ENCODE measurements around the gene ZNHIT2. TPM values are rescaled to one million over a fixed set of nuclear protein-coding genes. Genes with fewer than 3 reads are reported as not detected.

Gene ZNHIT2
- total and polyA plus RNA-seq, 2 of the 13 experiments (the other 11 are each of a cell fraction or from before 2014, with no cell fraction given), result 1.1 to 6.5 TPM

DNA sequence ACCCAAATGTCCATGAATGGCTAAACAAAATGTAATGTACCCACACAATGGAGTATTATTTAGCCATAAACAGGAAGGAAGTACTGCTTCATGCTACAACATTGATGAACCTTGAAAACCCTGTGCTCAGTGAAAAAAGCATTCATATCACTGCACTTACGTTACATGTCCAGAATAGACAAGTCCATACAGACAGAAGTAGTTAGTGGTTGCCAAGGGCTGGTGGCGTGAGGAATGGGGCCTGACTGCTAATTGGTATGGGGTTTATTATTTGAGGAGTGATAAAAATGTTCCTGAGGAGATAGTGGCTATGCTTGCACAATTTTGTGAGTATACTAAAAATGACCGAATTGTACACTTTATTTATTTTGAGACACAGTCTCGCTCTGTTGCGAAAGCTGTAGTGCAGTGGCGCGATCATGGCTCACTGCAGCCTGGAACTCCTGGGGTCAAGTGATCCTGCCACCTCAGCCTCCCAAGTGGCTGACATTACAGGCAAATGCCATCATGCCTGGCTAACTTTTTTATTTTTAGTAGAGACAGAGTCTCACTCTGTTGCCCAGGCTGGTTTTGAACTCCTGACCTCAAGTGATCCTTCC is 24.5 kb upstream of the ZNHIT2 start (continued):
- 0 out of 2 replicates have a peak, but pooled peaks have one; percentile 17 for TF ChIP-seq SALL1 (CRISPR knock-in tag; IDR thresholded peaks at IDR 0.05)
- TF ChIP-seq RARA (CRISPR knock-in tag; IDR thresholded peaks at IDR 0.05), result no peak
- TF ChIP-seq NBN (conservative IDR thresholded peaks at IDR 0.05), result no peak
- no peak for TF ChIP-seq IRX3 (CRISPR knock-in tag; IDR thresholded peaks at IDR 0.05; ENCODE audit: borderline replicate concordance, low read depth)
- TF ChIP-seq IKZF4 (CRISPR knock-in tag; IDR thresholded peaks at IDR 0.05; ENCODE audit: borderline replicate concordance, low read depth, not compliant biosample characterization), result no peak
- TF ChIP-seq, protein P1, sequence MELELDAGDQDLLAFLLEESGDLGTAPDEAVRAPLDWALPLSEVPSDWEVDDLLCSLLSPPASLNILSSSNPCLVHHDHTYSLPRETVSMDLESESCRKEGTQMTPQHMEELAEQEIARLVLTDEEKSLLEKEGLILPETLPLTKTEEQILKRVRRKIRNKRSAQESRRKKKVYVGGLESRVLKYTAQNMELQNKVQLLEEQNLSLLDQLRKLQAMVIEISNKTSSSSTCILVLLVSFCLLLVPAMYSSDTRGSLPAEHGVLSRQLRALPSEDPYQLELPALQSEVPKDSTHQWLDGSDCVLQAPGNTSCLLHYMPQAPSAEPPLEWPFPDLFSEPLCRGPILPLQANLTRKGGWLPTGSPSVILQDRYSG (CRISPR knock-in tag; IDR thresholded peaks at IDR 0.05), result no peak
- TF ChIP-seq ZNF317 (CRISPR knock-in tag; IDR thresholded peaks at IDR 0.05), result no peak
- no peak for TF ChIP-seq RELA (CRISPR knock-in tag; IDR thresholded peaks at IDR 0.05)
- TF ChIP-seq, protein P2, sequence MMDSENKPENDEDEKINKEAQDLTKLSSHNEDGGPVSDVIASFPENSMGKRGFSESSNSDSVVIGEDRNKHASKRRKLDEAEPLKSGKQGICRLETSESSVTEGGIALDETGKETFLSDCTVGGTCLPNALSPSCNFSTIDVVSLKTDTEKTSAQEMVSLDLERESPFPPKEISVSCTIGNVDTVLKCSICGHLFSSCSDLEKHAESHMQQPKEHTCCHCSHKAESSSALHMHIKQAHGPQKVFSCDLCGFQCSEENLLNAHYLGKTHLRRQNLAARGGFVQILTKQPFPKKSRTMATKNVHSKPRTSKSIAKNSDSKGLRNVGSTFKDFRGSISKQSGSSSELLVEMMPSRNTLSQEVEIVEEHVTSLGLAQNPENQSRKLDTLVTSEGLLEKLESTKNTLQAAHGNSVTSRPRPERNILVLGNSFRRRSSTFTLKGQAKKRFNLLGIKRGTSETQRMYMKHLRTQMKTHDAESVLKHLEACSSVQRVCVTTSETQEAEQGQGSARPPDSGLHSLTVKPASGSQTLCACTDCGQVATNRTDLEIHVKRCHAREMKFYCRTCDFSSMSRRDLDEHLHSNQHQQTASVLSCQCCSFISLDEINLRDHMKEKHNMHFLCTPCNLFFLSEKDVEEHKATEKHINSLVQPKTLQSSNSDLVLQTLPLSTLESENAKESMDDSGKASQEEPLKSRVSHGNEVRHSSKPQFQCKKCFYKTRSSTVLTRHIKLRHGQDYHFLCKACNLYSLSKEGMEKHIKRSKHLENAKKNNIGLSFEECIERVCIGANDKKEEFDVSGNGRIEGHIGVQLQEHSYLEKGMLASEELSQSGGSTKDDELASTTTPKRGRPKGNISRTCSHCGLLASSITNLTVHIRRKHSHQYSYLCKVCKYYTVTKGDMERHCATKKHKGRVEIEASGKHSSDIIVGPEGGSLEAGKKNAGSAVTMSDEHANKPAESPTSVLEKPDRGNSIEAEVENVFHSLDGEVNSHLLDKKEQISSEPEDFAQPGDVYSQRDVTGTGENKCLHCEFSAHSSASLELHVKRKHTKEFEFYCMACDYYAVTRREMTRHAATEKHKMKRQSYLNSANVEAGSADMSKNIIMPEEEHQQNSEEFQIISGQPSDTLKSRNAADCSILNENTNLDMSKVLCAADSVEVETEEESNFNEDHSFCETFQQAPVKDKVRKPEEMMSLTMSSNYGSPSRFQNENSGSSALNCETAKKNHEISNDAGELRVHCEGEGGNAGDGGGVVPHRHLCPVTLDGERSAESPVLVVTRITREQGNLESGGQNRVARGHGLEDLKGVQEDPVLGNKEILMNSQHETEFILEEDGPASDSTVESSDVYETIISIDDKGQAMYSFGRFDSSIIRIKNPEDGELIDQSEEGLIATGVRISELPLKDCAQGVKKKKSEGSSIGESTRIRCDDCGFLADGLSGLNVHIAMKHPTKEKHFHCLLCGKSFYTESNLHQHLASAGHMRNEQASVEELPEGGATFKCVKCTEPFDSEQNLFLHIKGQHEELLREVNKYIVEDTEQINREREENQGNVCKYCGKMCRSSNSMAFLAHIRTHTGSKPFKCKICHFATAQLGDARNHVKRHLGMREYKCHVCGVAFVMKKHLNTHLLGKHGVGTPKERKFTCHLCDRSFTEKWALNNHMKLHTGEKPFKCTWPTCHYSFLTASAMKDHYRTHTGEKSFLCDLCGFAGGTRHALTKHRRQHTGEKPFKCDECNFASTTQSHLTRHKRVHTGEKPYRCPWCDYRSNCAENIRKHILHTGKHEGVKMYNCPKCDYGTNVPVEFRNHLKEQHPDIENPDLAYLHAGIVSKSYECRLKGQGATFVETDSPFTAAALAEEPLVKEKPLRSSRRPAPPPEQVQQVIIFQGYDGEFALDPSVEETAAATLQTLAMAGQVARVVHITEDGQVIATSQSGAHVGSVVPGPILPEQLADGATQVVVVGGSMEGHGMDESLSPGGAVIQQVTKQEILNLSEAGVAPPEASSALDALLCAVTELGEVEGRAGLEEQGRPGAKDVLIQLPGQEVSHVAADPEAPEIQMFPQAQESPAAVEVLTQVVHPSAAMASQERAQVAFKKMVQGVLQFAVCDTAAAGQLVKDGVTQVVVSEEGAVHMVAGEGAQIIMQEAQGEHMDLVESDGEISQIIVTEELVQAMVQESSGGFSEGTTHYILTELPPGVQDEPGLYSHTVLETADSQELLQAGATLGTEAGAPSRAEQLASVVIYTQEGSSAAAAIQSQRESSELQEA (CRISPR knock-in tag; IDR thresholded peaks at IDR 0.05; ENCODE audit: not compliant biosample characterization), result no peak
- no peak for TF ChIP-seq ZNF205 (CRISPR knock-in tag; IDR thresholded peaks at IDR 0.05)
- TF ChIP-seq, protein P3, sequence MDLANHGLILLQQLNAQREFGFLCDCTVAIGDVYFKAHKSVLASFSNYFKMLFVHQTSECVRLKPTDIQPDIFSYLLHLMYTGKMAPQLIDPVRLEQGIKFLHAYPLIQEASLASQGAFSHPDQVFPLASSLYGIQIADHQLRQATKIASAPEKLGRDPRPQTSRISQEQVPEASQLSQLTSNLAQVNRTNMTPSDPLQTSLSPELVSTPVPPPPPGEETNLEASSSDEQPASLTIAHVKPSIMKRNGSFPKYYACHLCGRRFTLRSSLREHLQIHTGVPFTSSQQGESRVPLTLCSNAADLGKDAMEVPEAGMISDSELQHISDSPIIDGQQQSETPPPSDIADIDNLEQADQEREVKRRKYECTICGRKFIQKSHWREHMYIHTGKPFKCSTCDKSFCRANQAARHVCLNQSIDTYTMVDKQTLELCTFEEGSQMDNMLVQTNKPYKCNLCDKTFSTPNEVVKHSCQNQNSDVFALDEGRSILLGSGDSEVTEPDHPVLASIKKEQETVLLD (CRISPR knock-in tag; IDR thresholded peaks at IDR 0.05; ENCODE audit: low read depth), result no peak
- TF ChIP-seq, protein P4, sequence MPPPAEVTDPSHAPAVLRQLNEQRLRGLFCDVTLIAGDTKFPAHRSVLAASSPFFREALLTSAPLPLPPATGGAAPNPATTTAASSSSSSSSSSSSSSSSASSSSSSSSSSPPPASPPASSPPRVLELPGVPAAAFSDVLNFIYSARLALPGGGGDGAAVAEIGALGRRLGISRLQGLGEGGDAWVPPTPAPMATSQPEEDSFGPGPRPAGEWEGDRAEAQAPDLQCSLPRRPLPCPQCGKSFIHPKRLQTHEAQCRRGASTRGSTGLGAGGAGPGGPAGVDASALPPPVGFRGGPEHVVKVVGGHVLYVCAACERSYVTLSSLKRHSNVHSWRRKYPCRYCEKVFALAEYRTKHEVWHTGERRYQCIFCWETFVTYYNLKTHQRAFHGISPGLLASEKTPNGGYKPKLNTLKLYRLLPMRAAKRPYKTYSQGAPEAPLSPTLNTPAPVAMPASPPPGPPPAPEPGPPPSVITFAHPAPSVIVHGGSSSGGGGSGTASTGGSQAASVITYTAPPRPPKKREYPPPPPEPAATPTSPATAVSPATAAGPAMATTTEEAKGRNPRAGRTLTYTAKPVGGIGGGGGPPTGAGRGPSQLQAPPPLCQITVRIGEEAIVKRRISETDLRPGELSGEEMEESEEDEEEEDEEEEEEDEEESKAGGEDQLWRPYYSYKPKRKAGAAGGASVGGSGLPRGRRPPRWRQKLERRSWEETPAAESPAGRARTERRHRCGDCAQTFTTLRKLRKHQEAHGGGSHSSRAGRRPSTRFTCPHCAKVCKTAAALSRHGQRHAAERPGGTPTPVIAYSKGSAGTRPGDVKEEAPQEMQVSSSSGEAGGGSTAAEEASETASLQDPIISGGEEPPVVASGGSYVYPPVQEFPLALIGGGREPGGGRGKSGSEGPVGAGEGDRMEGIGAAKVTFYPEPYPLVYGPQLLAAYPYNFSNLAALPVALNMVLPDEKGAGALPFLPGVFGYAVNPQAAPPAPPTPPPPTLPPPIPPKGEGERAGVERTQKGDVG (CRISPR knock-in tag; IDR thresholded peaks at IDR 0.05; ENCODE audit: borderline replicate concordance), result no peak
